GM13976 (cell line): ENCODE measurements around the gene CALHM5.

Experiments used
- DNase-seq: peaks from one replicate; pipeline ENCODE4 v3.0.0; 2012; ENCODE audit warnings: low spot score
- in situ Hi-C: fragments of 300-500 bp; cut with MboI; formaldehyde crosslinking; loops from one replicate; pipeline ENCODE4 v1.12.0; 2022; ENCODE audit warnings: low sequenced_read_pairs, mixed read lengths, inconsistent platforms; ENCODE audit not compliant: unreplicated experiment
- TF ChIP-seq, protein P1 (sequence below): IDR thresholded peaks from 2 replicates; pipeline ENCODE4 v1.5.1; 2012; ENCODE audit warnings: borderline replicate concordance, mild to moderate bottlenecking; ENCODE audit not compliant: insufficient read depth; ENCODE audit errors: extremely low read depth, missing control alignments, control extremely low read depth

CALHM5 gene

GRCh38 chr6:116570856-116571682 lies 59.6 kb downstream of the CALHM5 start, which contains the start of gene RWDD1:
TSS of gene RWDD1 (plus strand) at chr6:116571504. CDS start at chr6:116571583, 79 bp downstream.
- peak; percentile 97 for DNase-seq
- TF ChIP-seq, protein P1, sequence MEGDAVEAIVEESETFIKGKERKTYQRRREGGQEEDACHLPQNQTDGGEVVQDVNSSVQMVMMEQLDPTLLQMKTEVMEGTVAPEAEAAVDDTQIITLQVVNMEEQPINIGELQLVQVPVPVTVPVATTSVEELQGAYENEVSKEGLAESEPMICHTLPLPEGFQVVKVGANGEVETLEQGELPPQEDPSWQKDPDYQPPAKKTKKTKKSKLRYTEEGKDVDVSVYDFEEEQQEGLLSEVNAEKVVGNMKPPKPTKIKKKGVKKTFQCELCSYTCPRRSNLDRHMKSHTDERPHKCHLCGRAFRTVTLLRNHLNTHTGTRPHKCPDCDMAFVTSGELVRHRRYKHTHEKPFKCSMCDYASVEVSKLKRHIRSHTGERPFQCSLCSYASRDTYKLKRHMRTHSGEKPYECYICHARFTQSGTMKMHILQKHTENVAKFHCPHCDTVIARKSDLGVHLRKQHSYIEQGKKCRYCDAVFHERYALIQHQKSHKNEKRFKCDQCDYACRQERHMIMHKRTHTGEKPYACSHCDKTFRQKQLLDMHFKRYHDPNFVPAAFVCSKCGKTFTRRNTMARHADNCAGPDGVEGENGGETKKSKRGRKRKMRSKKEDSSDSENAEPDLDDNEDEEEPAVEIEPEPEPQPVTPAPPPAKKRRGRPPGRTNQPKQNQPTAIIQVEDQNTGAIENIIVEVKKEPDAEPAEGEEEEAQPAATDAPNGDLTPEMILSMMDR = no peak
- in situ Hi-C loops = no loop called here

- no peak for DNase-seq
- in situ Hi-C loops = no loop called here
- TF ChIP-seq, protein P1 = no peak
These were observed 60.2 kb downstream of the CALHM5 start for GRCh38 chr6:116571683-116572000.

DNA sequence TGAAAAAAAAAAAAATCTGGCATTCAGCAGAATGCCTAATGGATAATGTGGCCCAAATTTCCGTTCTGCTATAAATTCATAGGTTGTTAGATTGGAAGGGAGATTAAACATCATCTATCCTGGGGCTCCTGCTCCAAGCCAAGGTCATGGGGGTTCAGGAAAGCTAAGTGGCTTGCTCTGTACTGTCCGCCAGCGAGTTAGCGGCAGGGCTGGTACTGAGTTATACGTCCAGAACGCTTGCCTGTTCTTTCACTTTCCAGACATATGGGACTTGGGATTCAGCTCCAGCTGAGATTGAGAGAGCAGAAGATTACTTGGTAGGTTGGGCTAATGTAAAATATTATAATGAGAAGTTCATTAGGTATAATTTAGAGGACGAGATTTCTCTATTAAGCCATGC lies 60.7 kb downstream of the CALHM5 start:
- no peak for DNase-seq
- in situ Hi-C loops = no loop called here

More for the DNA sequence above, 60.7 kb downstream of the CALHM5 start:
- TF ChIP-seq, protein P1 = no peak
